ENCODE data around the gene CTDP1.

The CTDP1 gene

DNA sequence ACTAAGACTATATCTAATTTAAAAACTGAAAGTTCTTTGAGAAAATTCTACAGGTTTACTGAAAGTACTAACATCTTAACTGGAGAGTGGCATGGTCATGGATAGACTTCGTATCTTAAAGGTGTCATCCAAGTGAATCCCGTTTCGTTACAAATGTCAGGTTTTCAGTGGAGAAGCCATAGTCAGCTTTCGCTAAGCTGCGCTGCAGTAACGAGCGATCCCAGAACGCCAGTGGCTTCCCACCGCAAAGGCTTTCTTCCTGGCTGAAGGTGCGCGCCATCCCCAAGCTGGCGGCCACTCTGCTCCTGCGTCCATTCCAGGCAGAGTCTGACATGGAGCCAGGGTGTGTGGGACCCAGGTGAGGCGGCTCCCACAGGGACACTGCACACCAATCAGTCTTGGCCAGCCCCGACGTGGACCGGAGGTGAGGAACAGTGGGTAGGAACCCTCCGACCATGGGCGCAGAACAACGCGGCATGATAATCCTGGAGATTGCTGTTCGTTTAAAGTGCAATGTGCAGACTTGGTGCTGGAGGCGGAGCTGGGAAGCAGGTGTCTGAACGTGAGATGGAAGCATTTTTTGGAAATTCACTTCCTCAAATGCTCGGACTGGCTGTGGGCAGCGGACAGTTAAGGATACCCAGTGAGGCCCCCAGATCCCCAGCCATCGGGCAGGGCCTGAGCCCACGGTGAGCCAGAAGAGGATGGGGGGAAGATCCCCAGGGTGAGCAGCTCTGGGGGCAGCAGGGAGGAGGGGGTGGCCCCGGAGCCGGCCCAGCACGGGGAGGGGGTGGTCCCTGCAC lies 90.3 kb downstream of the CTDP1 start:
- no peak for DNase-seq

- no peak for DNase-seq
Measured at GRCh38 chr18:79770501-79770815, 90.9 kb downstream of the CTDP1 start.

- no peak for DNase-seq
Measured at GRCh38 chr18:79770826-79771225, 91.2 kb downstream of the CTDP1 start.

GRCh38 chr18:79771446-79772107 lies 92.0 kb downstream of the CTDP1 start:
- no peak for DNase-seq

- no peak for DNase-seq
Measured at GRCh38 chr18:79772108-79772864, 92.7 kb downstream of the CTDP1 start.

GRCh38 chr18:79772865-79773696 lies 93.5 kb downstream of the CTDP1 start:
- DNase-seq = no peak

DNA sequence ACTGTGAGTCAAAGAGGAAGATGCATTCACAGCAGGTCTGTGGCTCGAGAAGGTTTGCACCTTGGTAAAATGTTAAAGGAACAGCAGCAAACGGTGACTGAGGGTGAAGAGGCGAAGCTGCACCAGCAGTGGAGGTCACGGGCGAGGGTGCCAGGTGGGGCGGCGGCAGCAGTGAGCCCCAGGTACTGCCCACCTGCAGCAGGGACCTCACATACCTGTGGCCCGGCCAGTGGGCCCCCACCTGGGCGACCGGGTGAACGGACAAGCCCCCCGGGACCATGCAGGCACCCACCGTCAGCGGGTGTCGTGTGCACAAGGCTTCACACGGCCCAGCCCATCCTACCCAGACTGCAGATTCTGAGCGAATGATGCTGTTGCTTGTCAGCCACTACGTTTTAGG lies 94.5 kb downstream of the CTDP1 start:
- no peak for DNase-seq

DNA sequence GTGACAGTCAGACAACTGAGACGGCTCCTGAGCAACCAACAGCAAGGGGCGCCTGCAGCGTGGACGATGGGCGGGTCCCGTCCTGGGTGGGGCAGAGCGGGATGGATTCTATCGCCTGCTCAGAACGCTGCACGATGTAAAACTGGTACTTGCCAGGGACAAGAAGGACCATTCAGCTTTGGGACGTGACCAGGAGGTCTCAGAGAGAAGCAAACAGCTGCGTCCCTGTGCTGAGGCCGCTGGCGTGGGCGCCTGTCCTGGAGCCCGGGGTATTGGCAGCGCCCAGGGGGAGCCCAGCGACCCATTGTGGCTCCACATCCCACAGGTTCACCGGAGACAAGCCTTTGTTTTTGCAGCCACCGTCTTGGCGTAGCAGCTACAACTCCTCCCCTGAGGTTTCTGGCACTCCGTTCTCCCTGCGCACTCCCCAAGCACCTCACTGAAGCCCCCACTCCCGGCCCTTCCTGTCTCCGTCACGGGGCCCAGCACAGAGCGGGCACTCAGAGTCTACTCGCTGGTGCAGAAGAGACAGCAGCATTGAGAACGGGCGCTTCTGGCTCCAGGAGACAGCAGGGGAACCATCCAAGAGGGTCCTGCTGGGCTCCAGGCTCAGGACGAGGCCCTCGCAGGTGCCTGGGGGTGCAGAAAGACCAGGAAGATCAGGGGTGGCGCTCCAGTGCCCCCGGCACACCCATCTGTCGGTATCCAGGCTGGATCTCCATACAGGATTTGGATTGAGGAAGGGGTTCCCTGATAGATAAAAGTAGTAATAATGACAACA lies 96.0 kb downstream of the CTDP1 start:
- DNase-seq = no peak

- DNase-seq = no peak
Measured at GRCh38 chr18:79776674-79777073, 97.1 kb downstream of the CTDP1 start.

DNA sequence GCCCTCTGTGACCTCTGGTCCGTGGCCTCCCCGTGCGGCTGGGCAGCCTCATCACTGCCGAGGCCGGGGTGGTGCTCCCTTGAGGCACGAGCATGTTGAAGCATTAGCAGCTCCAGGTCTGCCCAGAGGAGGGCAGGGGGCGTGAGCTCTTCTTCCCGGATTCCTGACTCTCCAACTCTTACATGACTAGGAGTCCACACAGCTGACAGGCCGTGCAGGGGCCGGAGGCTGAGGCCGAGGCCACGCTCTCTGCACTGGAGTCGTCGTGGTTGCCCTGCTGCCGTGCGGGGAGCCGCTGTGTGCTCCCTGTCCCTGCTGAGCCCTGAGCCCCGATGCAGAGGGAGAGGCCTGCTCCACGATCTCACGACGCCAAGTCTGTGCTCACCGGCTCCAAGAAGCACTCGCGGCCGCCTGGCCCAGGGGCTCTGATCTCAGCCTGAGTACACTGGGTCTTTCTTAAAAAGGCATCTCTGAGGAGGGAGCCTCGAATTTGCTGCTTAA lies 98.7 kb downstream of the CTDP1 start:
- no peak for DNase-seq

DNA sequence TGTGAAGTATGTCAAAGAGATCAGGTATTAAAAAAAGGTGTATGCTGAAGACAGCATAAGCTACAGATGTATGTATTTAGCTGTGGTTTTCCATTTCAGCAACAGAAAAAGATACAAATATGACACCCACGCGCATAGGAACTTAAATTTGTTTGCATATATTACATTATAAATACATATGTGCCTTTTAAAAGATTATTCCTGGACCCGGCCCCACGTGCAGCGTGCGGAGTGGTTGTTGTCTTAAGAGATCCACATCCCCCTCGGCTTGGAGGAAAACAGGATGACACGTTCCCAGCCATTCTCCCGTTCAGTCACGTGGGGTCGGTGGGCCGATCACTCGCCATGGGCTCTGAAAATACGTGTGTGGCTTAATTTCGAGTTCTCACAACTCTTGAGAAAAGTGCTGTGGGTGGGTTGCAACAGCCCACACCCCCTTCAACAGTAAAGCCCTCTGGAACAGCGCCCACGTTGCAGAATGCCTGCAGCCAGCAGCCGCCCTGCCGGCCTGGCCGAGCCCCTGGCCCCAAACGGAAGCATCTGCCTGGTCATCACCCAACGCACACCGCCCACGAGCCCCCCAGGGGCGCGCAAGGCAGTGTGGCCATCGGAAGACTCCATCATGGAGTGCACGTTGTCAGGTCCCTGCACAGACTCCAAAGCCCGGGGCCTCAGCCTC lies 99.6 kb downstream of the CTDP1 start:
- no peak for DNase-seq

DNA sequence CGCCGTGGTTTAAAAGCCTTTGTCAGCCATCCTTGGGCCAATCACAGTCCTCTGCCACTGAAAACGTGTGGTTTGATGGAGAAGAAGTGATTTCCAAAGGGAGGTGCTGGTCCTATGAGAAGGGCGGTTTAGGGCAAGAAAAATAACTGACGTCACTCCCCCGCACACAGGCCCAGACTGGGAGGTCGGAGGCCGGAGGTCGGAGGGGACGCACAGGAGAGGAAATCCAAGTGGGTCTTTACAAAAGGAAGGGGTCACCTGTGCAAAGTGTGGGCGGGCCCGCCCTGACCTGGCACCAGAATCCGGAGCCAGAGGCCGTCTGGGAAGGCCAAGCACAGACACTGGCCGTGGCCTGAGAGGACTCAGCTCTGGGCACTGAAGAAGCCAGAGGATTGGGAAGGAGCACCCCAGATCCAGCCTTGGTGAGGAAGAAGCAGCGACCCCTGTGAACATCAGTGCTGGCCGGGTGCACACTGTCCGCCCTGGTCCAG lies 100.1 kb downstream of the CTDP1 start:
- DNase-seq = no peak

- no peak for DNase-seq
Measured at GRCh38 chr18:79780547-79780946, 100.9 kb downstream of the CTDP1 start.

DNA sequence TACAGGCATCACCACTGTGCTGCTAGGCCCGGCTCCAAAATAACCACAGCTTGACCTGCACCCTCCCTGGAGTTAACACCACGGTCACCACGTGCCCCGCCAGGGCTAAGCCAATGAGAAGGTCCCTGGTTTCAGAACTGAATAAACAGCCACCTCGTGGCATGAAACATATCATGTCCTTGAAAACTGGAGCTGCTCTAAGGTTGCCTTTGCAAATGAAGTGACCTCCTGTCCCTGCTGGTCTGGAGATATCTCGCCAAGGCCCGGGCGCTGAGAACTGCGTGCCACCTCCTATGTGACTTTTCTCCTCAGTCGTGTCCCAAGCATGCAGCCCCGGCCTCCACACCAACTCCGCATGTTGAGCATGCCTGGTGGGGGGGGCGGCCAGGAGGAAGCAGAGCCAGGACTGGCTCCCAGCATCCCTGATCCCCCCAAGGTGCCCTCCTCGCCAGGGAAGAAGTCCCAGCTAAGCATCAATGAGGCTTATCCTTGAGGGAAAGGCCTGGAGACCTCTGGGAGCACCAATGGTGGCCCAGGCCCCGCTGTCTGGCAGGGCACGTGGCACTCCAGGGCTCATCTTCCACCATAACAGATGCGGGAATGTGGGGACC lies 101.8 kb downstream of the CTDP1 start:
- no peak for DNase-seq

DNA sequence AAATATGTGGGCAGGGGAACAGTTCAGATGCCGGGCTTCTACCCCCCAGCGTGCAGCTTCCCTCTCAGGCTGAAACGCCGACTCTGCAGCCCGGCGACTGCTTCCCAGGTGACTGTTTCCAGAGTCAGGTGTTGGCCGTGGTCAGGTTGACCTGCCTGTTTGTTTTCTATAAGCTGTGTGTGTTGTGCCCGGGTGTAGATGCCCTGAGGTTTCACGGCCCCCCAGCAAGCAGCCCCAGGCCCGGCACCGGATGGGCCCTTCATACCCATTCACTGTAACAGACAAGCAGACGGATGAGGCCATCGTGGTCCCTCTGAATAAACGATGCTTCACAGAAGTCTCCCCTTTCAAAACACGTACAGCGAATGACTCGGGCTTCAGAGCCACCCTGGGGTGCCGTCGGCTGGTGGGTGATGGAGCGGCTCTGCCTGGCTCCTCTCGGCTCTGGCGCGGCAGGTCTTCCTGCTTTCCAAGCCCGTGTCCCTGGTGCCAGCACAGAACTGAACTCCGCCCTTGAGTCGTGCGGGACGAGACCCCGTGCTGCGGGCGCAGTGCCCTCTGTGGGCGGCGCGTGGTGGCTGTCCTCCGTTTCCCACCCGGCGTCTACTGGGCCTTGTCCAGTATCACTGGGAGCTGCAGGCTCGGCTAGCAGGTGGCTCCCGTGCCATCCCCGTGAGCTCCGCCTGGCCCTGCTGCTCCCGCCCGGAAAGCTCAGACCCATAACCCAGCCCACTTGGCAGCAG lies 103.1 kb downstream of the CTDP1 start:
- DNase-seq = no peak

- no peak for DNase-seq
Measured at GRCh38 chr18:79784071-79784913, 104.7 kb downstream of the CTDP1 start.

DNA sequence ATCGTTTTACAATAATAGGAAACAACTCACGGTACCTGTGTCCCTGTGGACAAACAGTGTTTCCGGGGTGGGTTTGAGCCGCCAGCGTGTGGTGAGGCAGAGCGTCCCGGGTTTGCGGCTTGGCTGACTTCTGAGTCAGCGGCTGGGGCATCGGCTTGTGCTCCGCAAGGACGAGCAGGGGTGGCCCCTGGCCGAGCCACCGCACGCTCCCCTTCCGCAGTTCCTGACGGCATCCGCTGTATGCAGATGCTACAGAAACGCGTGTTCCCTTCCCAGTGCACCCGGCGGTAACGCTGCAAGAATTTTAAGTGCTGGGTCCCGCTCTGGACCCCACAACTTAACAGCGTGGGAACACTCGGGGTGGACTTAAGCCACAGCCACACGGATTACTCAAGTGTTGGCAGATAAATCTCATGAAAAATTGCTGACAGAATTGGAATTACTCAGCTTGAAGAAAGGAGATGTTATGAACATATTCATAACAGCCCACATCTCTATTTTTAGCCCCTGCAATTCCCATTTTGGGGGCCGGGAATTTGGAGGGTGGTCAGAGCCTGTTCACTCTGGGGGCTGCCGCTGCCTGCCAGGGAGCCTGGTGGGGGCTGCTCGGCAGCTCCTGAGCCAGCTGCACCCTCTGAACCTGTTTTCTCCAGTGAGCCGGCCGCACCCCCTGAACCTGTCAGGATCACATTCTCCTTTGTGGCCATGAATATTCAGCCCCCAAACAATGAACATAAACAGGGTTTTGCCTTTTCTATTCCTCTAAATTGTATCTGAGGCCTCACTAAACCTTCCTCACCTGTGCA lies 105.6 kb downstream of the CTDP1 start:
- no peak for DNase-seq

DNA sequence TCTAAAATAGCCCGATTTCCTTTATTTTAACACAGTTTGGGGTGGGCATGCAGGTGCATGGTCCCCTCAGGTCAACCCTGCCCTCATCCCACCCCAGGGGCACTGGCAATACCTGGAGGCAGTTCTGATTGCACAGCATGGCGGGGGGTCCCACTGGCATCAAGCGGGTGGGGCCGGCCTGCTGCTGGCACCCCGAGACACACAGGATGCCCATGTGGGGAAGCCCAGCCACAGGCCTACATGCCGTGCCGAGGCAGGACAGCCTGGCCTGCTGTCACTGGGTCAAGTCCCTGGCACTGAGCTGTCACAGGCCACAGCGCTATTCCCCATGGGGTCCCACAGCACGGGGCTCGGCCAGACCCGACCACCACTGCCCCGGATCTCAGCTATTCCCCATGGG lies 106.2 kb downstream of the CTDP1 start:
- DNase-seq = no peak

Measured in T-helper 2 cell (primary cell).